DOHH2 (cell line): ENCODE results near the gene PRDM16.

Source experiments
- EZH2phosphoT487 ChIP-seq: fragments of 200-600 bp; sonication (generic); IDR thresholded peaks from 2 replicates; pipeline ENCODE4 v1.6.1; 2017; ENCODE audit warnings: borderline replicate concordance, mild to moderate bottlenecking, antibody characterized with exemption, low read length, moderate library complexity, mixed read lengths
- TF ChIP-seq, protein P1 (sequence below): fragments of 200-600 bp; sonication (generic); IDR thresholded peaks from one replicate; pipeline ENCODE4 v1.5.1; 2014; ENCODE audit warnings: antibody characterized with exemption, mild to moderate bottlenecking, low read depth, low read length; ENCODE audit not compliant: poor library complexity, severe bottlenecking

- TF ChIP-seq, protein P1, sequence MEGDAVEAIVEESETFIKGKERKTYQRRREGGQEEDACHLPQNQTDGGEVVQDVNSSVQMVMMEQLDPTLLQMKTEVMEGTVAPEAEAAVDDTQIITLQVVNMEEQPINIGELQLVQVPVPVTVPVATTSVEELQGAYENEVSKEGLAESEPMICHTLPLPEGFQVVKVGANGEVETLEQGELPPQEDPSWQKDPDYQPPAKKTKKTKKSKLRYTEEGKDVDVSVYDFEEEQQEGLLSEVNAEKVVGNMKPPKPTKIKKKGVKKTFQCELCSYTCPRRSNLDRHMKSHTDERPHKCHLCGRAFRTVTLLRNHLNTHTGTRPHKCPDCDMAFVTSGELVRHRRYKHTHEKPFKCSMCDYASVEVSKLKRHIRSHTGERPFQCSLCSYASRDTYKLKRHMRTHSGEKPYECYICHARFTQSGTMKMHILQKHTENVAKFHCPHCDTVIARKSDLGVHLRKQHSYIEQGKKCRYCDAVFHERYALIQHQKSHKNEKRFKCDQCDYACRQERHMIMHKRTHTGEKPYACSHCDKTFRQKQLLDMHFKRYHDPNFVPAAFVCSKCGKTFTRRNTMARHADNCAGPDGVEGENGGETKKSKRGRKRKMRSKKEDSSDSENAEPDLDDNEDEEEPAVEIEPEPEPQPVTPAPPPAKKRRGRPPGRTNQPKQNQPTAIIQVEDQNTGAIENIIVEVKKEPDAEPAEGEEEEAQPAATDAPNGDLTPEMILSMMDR = no peak
- TF ChIP-seq EZH2phosphoT487 = no peak
Measured at GRCh38 chr1:3375245-3375644, 306.2 kb downstream of the PRDM16 start.
